Effector memory CD8-positive, alpha-beta T cell (primary cell): ENCODE measurements around the gene SUPT3H.
"Not testable (repeated sequence)": the region's sequence is repeated elsewhere in the genome, so short reads cannot be mapped to it uniquely, and the experiment has no call there.

Source experiments
- ATAC-seq: fragments of 150-1000 bp; cut with Tn5 transposase; replicated peaks from 2 replicates; pipeline ENCODE4 v1.10.0; 2021; ENCODE audit warnings: mild to moderate bottlenecking, moderate library complexity
- DNase-seq, 3 experiments: peaks; one replicate each; pipeline ENCODE4 v3.0.0; 2021
- H3K27ac Mint-ChIP-seq, 2 donors: one replicate each; pipeline ENCODE4 v1.8.0; 2022; ENCODE audit warnings: mild to moderate bottlenecking in 2 of 2, mixed read lengths in 2 of 2, moderate library complexity in 2 of 2
- H3K27me3 Mint-ChIP-seq, 2 donors: one replicate each; pipeline ENCODE4 v1.8.0; 2022; ENCODE audit warnings: mixed read lengths in 2 of 2
- H3K36me3 Mint-ChIP-seq: one replicate; pipeline ENCODE4 v1.8.0; 2022; ENCODE audit warnings: mild to moderate bottlenecking, moderate library complexity, mixed read lengths; ENCODE audit not compliant: insufficient read depth
- H3K4me1 Mint-ChIP-seq, 2 donors: one replicate each; pipeline ENCODE4 v1.8.0; 2022; ENCODE audit warnings: low read depth in 2 of 2, mixed read lengths in 2 of 2
- H3K4me3 Mint-ChIP-seq, 2 donors: one replicate each; pipeline ENCODE4 v1.8.0; 2022; ENCODE audit warnings: mild to moderate bottlenecking in 2 of 2, mixed read lengths in 2 of 2, moderate library complexity in 2 of 2
- H3K9me3 Mint-ChIP-seq, 2 donors: one replicate each; pipeline ENCODE4 v1.8.0; 2022; ENCODE audit warnings: mixed read lengths in 2 of 2

Gene SUPT3H

GRCh38 chr6:45294065-45294701 lies 83.6 kb downstream of the SUPT3H start:
- peaks cover 11 to 23% of the 10 kb centered on the region in 2 donors for H3K4me1 Mint-ChIP-seq
- H3K27ac Mint-ChIP-seq = peak overlapping the region in 1 of 2 donors; percentile 77
- ATAC-seq, H3K4me3 Mint-ChIP-seq, H3K9me3 Mint-ChIP-seq, H3K36me3 Mint-ChIP-seq, H3K27me3 Mint-ChIP-seq, DNase-seq: not testable (repeated sequence)

- DNase-seq = no peak
- Mint-ChIP-seq H3K36me3 (peaks cover 4% of the 10 kb centered on the region), H3K4me3 (peak overlapping the region in 1 of 2 donors; percentile 6)
Observed at GRCh38 chr6:45293306-45293705, 84.4 kb downstream of the SUPT3H start.

GRCh38 chr6:45289751-45290514 lies 87.8 kb downstream of the SUPT3H start:
- Mint-ChIP-seq H3K9me3 (no peaks in the 10 kb centered on the region), H3K27ac (no peak overlapping the region), H3K4me3 (no peak overlapping the region), H3K4me1 (peaks cover 11 to 23% of the 10 kb centered on the region in 2 donors), H3K27me3 (no peaks in the 10 kb centered on the region), H3K36me3 (no peaks in the 10 kb centered on the region)
- ATAC-seq = no peak
- no peak for DNase-seq

More at GRCh38 chr6:45293306-45293705, 84.4 kb downstream of the SUPT3H start:
- Mint-ChIP-seq H3K9me3 (no peaks in the 10 kb centered on the region), H3K27ac (peak overlapping the region; percentile 13 to 77), H3K4me1 (peaks cover 11 to 23% of the 10 kb centered on the region in 2 donors), H3K27me3 (no peaks in the 10 kb centered on the region)
- no peak for ATAC-seq

GRCh38 chr6:45286707-45287106 lies 91.0 kb downstream of the SUPT3H start:
- not testable (repeated sequence) for DNase-seq, H3K4me1 Mint-ChIP-seq, H3K9me3 Mint-ChIP-seq, ATAC-seq, H3K36me3 Mint-ChIP-seq, H3K27ac Mint-ChIP-seq, H3K4me3 Mint-ChIP-seq, H3K27me3 Mint-ChIP-seq

- no peak for DNase-seq
- H3K27ac Mint-ChIP-seq = no peak overlapping the region
- peaks cover 0 to 2% of the 10 kb centered on the region in 2 donors for H3K4me1 Mint-ChIP-seq
- H3K27me3 Mint-ChIP-seq = no peaks in the 10 kb centered on the region
- no peak for ATAC-seq
- H3K36me3 Mint-ChIP-seq = no peaks in the 10 kb centered on the region
- no peaks in the 10 kb centered on the region for H3K9me3 Mint-ChIP-seq
- no peak overlapping the region for H3K4me3 Mint-ChIP-seq
Observed at GRCh38 chr6:45278367-45278766, 99.4 kb downstream of the SUPT3H start.

GRCh38 chr6:45277741-45278140 lies 100.0 kb downstream of the SUPT3H start:
- not testable (repeated sequence) for H3K27ac Mint-ChIP-seq, H3K4me3 Mint-ChIP-seq, H3K4me1 Mint-ChIP-seq, H3K36me3 Mint-ChIP-seq, ATAC-seq, DNase-seq, H3K9me3 Mint-ChIP-seq, H3K27me3 Mint-ChIP-seq

- Mint-ChIP-seq H3K4me1 (peaks cover 0 to 2% of the 10 kb centered on the region in 2 donors), H3K27me3 (no peaks in the 10 kb centered on the region), H3K27ac (no peak overlapping the region), H3K36me3 (no peaks in the 10 kb centered on the region), H3K9me3 (no peaks in the 10 kb centered on the region), H3K4me3 (no peak overlapping the region)
- DNase-seq (no peak), ATAC-seq (no peak)
Observed at GRCh38 chr6:45275358-45275757, 102.4 kb downstream of the SUPT3H start.

- Mint-ChIP-seq H3K9me3 (no peaks in the 10 kb centered on the region), H3K4me3 (no peak overlapping the region), H3K27ac (no peak overlapping the region), H3K4me1 (peaks cover 0 to 2% of the 10 kb centered on the region in 2 donors), H3K27me3 (no peaks in the 10 kb centered on the region), H3K36me3 (no peaks in the 10 kb centered on the region)
- DNase-seq (no peak), ATAC-seq (no peak)
Observed at GRCh38 chr6:45272626-45273025, 105.1 kb downstream of the SUPT3H start.

- no peak for DNase-seq
- Mint-ChIP-seq H3K27me3 (no peaks in the 10 kb centered on the region), H3K4me3 (no peak overlapping the region), H3K4me1 (peaks cover 0 to 2% of the 10 kb centered on the region in 2 donors), H3K9me3 (no peaks in the 10 kb centered on the region), H3K36me3 (no peaks in the 10 kb centered on the region), H3K27ac (no peak overlapping the region)
- ATAC-seq = no peak
Observed at GRCh38 chr6:45265246-45265645, 112.5 kb downstream of the SUPT3H start.

- Mint-ChIP-seq H3K9me3 (no peaks in the 10 kb centered on the region), H3K4me3 (no peak overlapping the region), H3K4me1 (peaks cover 0 to 2% of the 10 kb centered on the region in 2 donors), H3K27me3 (no peaks in the 10 kb centered on the region), H3K36me3 (no peaks in the 10 kb centered on the region), H3K27ac (no peak overlapping the region)
- no peak for DNase-seq
- no peak for ATAC-seq
Observed at GRCh38 chr6:45260696-45261095, 117.0 kb downstream of the SUPT3H start.

- ATAC-seq (no peak), DNase-seq (no peak)
- Mint-ChIP-seq H3K4me1 (no peaks in the 10 kb centered on the region), H3K4me3 (no peak overlapping the region), H3K27me3 (no peaks in the 10 kb centered on the region), H3K27ac (no peak overlapping the region), H3K9me3 (no peaks in the 10 kb centered on the region), H3K36me3 (no peaks in the 10 kb centered on the region)
Observed at GRCh38 chr6:45256697-45257695, 120.7 kb downstream of the SUPT3H start.

- no peak for ATAC-seq
- Mint-ChIP-seq H3K27me3 (no peaks in the 10 kb centered on the region), H3K36me3 (no peaks in the 10 kb centered on the region), H3K27ac (no peak overlapping the region), H3K4me3 (no peak overlapping the region), H3K4me1 (no peaks in the 10 kb centered on the region), H3K9me3 (no peaks in the 10 kb centered on the region)
- no peak for DNase-seq
Observed at GRCh38 chr6:45255434-45255833, 122.3 kb downstream of the SUPT3H start.

GRCh38 chr6:45254253-45254652 lies 123.5 kb downstream of the SUPT3H start:
- H3K36me3 Mint-ChIP-seq = no peaks in the 10 kb centered on the region
- no peak overlapping the region for H3K4me3 Mint-ChIP-seq
- no peak for ATAC-seq
- no peaks in the 10 kb centered on the region for H3K9me3 Mint-ChIP-seq
- DNase-seq = no peak
- H3K27ac Mint-ChIP-seq = no peak overlapping the region
- no peaks in the 10 kb centered on the region for H3K4me1 Mint-ChIP-seq
- no peaks in the 10 kb centered on the region for H3K27me3 Mint-ChIP-seq
